Caco-2 (cell line): ENCODE results near the gene FREY1. TPM values are rescaled to one million over a fixed set of nuclear protein-coding genes. Genes with fewer than 3 reads are reported as not detected.

Experiments used
- Bru-seq: library from RNA; stranded (reverse); fragments of 400-500 nt; gene quantifications from one replicate; lab custom pipeline; 2021; lab: Mats Ljungman, UMichigan
- BruChase-seq, 2 experiments: library from RNA; stranded (reverse); fragments of 400-500 nt; gene quantifications; one replicate each; lab custom pipeline; 2021; lab: Mats Ljungman, UMichigan
- BruUV-seq: library from RNA; stranded (reverse); fragments of 400-500 nt; replicated peaks from 2 replicates; lab custom pipeline; 2021; lab: Mats Ljungman, UMichigan
- CTCF ChIA-PET: fragments of 300-600 bp; sonication (Branson Sonifier 250); formaldehyde crosslinking; loops from one replicate; lab custom pipeline; 2022; ENCODE audit warnings: antibody characterized with exemption; lab: Charles Lee
- POLR2A ChIA-PET: fragments of 300-600 bp; sonication (Branson Sonifier 250); formaldehyde crosslinking; loops from one replicate; lab custom pipeline; 2022; ENCODE audit warnings: antibody characterized with exemption; lab: Charles Lee
- DNase-seq, 2 experiments: peaks; one replicate each; pipeline versions ENCODE4 v3.0.0 to v3.0.0-alpha.2; 2020 to 2022
- H3K27me3 ChIP-seq: replicated peaks from 2 replicates; pipeline ENCODE4 v1.6.0; 2011; ENCODE audit warnings: low read length; ENCODE audit not compliant: control insufficient read depth, insufficient read depth
- H3K36me3 ChIP-seq: 2 replicates; pipeline ENCODE4 v1.5.1; 2011; ENCODE audit warnings: low read length; ENCODE audit not compliant: control insufficient read depth, insufficient read depth
- H3K4me1 ChIP-seq: fragments of 250-450 bp; sonication (Bioruptor Pico); 2 replicates; pipeline ENCODE4 v1.5.1; 2020; ENCODE audit warnings: mild to moderate bottlenecking
- H3K4me3 ChIP-seq: 2 replicates; pipeline ENCODE4 v1.5.1; 2011; ENCODE audit warnings: low read depth, mild to moderate bottlenecking, control low read depth, low read length
- H3K9me3 ChIP-seq: fragments of 250-450 bp; sonication (Bioruptor Pico); 2 replicates; pipeline ENCODE4 v1.5.1; 2020; ENCODE audit warnings: mild to moderate bottlenecking, moderate library complexity
- H3K27ac Mint-ChIP-seq: one replicate; pipeline ENCODE4 v1.8.0; 2022; ENCODE audit warnings: mixed read lengths; ENCODE audit not compliant: unreplicated experiment
- H3K27me3 Mint-ChIP-seq: one replicate; pipeline ENCODE4 v1.8.0; 2022; ENCODE audit warnings: mixed read lengths; ENCODE audit not compliant: insufficient read depth, unreplicated experiment
- H3K36me3 Mint-ChIP-seq: one replicate; pipeline ENCODE4 v1.8.0; 2022; ENCODE audit warnings: mild to moderate bottlenecking, mixed read lengths; ENCODE audit not compliant: insufficient read depth, unreplicated experiment
- H3K4me1 Mint-ChIP-seq: one replicate; pipeline ENCODE4 v1.8.0; 2022; ENCODE audit warnings: low read depth, mixed read lengths; ENCODE audit not compliant: unreplicated experiment
- H3K4me3 Mint-ChIP-seq: one replicate; pipeline ENCODE4 v1.8.0; 2022; ENCODE audit warnings: mild to moderate bottlenecking, moderate library complexity, mixed read lengths; ENCODE audit not compliant: unreplicated experiment
- H3K9me3 Mint-ChIP-seq: one replicate; pipeline ENCODE4 v1.8.0; 2022; ENCODE audit warnings: mixed read lengths; ENCODE audit not compliant: unreplicated experiment
- intact Hi-C: fragments of 100-400 bp; cut with micrococcal nuclease; formaldehyde crosslinking; loops from one replicate; pipeline ENCODE4 v1.10.0; 2022; ENCODE audit not compliant: unreplicated experiment
- long read RNA-seq: library from polyadenylated mRNA; stranded (forward); transcript quantifications from one replicate; pipeline ENCODE4 v2.0.0, GENCODE V29; 2022
- total RNA-seq: library from RNA; stranded (reverse); gene quantifications from 2 replicates; pipeline ENCODE4 v1.2.3, GENCODE V29; 2022
- TF ChIP-seq, protein P1 (sequence below), 2 experiments: fragments of 200-600 bp in 1 of 2; IDR thresholded peaks; 1 replicate in 1 of 2; 2 replicates in 1 of 2; pipeline versions ENCODE4 v1.5.1 to v1.8.0; 2011 to 2022; ENCODE audit warnings: antibody characterized with exemption in 1 of 2, control low read depth in 1 of 2, inconsistent platforms in 1 of 2, low read depth in 1 of 2, low read length in 1 of 2, mild to moderate bottlenecking in 1 of 2, moderate library complexity in 1 of 2; ENCODE audit not compliant: insufficient read depth in 1 of 2, severe bottlenecking in 1 of 2, unreplicated experiment in 1 of 2

The FREY1 gene, protein sequence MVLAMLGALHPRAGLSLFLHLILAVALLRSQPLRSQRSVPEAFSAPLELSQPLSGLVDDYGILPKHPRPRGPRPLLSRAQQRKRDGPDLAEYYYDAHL
- total RNA-seq (1.2 and 1.3 TPM in 2 replicates), Bru-seq, nascent RNA (percentile 35 among the genes with signal in this experiment), BruChase-seq, experiment 1, labeled RNA remaining after a 2-hour chase (percentile 52 among the genes with signal in this experiment), BruChase-seq, experiment 2, labeled RNA remaining after a 6-hour chase (percentile 49 among the genes with signal in this experiment)
- long read RNA-seq = 0 reads

DNA sequence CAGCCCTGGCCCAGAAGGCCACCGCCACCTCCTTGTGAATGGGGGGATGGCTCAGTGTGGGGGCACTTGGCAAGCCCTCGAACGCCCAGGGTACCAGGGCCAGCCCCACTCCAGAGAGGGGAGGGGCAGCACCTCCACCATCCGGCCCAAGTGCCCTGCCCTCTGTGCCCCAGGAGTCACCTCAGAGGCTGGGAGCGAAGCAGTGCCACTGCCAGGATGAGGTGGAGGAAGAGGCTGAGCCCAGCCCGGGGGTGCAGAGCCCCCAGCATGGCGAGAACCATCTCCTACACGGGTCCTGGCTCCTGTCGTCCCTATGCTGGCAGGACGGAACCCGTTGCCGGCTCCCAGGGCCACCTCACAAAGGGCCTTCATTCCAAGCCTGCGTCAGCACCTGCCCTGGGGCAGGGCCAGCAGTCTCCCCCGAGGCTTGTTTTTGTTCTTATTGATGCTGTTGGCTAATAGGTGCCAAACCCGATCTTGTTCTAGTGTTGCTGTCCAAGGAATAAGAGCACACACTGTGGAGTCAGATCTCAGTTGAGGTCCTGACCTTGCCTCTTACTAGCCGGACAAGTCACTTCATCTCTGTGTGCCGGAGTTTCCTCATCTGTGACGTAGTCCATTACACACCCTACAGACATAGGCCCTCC is at the start of gene FREY1:
TSS of gene FREY1 (minus strand) at position 307 of the 647 bp plus-strand sequence. CDS start at position 281, 26 bp downstream.
- DNase-seq = no peak
- TF ChIP-seq, protein P1, sequence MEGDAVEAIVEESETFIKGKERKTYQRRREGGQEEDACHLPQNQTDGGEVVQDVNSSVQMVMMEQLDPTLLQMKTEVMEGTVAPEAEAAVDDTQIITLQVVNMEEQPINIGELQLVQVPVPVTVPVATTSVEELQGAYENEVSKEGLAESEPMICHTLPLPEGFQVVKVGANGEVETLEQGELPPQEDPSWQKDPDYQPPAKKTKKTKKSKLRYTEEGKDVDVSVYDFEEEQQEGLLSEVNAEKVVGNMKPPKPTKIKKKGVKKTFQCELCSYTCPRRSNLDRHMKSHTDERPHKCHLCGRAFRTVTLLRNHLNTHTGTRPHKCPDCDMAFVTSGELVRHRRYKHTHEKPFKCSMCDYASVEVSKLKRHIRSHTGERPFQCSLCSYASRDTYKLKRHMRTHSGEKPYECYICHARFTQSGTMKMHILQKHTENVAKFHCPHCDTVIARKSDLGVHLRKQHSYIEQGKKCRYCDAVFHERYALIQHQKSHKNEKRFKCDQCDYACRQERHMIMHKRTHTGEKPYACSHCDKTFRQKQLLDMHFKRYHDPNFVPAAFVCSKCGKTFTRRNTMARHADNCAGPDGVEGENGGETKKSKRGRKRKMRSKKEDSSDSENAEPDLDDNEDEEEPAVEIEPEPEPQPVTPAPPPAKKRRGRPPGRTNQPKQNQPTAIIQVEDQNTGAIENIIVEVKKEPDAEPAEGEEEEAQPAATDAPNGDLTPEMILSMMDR (IDR thresholded peaks at IDR 0.05; ENCODE audit: insufficient read depth in 1 of 2, low read depth in 1 of 2, low read length in 1 of 2, severe bottlenecking in 1 of 2, unreplicated experiment in 1 of 2) = no peak
- intact Hi-C loops = no loop called here
- Mint-ChIP-seq H3K4me1 (no peaks in the 10 kb centered on the region), H3K4me3 (no peak within 1 kb of the TSS), H3K27ac (peak within 1 kb of the TSS; percentile 11), H3K36me3 (peaks cover 45% of the 10 kb centered on the region), H3K27me3 (no peaks in the 10 kb centered on the region), H3K9me3 (no peaks in the 10 kb centered on the region)
- CTCF ChIA-PET = no interaction called here
- no peaks in the 10 kb centered on the region for H3K9me3 ChIP-seq
- H3K36me3 ChIP-seq = no peaks in the 10 kb centered on the region; the same call in none of the 2 replicates
- no peak within 1 kb of the TSS for H3K4me3 ChIP-seq
- H3K4me1 ChIP-seq = no peaks in the 10 kb centered on the region; the same call in 1 of the 2 replicates
- POLR2A ChIA-PET = no interaction called here
- no TSS peak for BruUV-seq
- no peaks in the 10 kb centered on the region for H3K27me3 ChIP-seq

DNA sequence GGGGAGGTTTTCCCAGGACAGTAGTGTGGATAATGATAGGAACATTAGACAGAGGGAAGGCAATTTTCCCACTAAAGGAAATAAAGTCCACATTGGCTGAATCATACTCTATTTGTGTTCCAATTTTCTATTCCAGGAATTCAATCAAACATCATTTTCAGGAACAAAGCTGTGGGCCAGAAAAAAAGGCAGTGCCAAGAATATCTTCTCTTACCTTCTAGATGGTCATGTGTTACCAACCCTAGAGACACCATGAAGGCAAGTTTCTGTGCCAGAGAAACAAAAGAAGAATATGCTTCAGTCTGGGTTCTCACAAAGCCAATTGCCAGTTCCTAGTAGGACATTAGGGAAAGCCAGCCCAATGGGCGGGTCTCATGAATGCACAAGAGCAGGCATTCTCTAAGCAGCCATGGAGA is 42.9 kb upstream of the FREY1 start:
- H3K4me3 Mint-ChIP-seq = no peak overlapping the region
- POLR2A ChIA-PET = interaction anchor here (1.2 kb wide), 1 partner anchor 103 kb away, joined by 9 read pairs; no protein-coding TSS in a partner anchor

DNA sequence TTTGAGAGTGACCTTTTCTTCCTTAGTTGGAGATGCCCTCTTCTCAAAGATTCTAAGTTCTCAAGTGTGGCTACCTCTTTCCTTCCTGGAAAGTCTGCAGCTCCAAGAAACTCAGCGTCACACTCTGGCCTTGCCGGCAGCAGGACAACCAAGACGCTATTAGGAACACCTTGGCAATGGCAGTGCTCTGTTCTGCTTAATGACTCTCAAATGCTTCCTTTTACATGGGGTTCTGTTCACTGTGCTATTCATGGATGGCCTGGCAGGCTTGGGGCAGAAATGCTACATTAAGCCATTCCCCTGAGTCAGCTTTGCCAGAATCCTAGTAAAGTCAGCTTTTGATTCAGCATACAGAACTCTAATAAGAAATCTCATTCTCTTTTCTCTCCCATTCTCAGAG is 41.3 kb upstream of the FREY1 start:
- H3K4me3 ChIP-seq = no peak overlapping the region
- H3K27ac Mint-ChIP-seq = no peak overlapping the region
- ChIA-PET POLR2A (no interaction called here), CTCF (no interaction called here)
- H3K27me3 ChIP-seq = no peaks in the 10 kb centered on the region
- no peaks in the 10 kb centered on the region for H3K9me3 Mint-ChIP-seq
- no peaks in the 10 kb centered on the region for H3K4me1 ChIP-seq
- DNase-seq = no peak
- H3K27me3 Mint-ChIP-seq = no peaks in the 10 kb centered on the region
- TF ChIP-seq, protein P1 (IDR thresholded peaks at IDR 0.05; ENCODE audit: insufficient read depth in 1 of 2, low read depth in 1 of 2, low read length in 1 of 2, severe bottlenecking in 1 of 2, unreplicated experiment in 1 of 2) = no peak
- H3K4me3 Mint-ChIP-seq = no peak overlapping the region
- H3K4me1 Mint-ChIP-seq = no peaks in the 10 kb centered on the region
- intact Hi-C loops = no loop called here
- BruUV-seq = no TSS peak
- H3K9me3 ChIP-seq = no peaks in the 10 kb centered on the region
- no peaks in the 10 kb centered on the region for H3K36me3 Mint-ChIP-seq
- no peaks in the 10 kb centered on the region for H3K36me3 ChIP-seq

More for the DNA sequence above, 42.9 kb upstream of the FREY1 start:
- TF ChIP-seq, protein P1 (IDR thresholded peaks at IDR 0.05; ENCODE audit: insufficient read depth in 1 of 2, low read depth in 1 of 2, low read length in 1 of 2, severe bottlenecking in 1 of 2, unreplicated experiment in 1 of 2) = no peak
- Histone ChIP-seq H3K36me3 (no peaks in the 10 kb centered on the region), H3K9me3 (no peaks in the 10 kb centered on the region), H3K27me3 (no peaks in the 10 kb centered on the region), H3K4me3 (no peak overlapping the region), H3K4me1 (no peaks in the 10 kb centered on the region)
- no peak for DNase-seq
- H3K27me3 Mint-ChIP-seq = no peaks in the 10 kb centered on the region
- no peak overlapping the region for H3K27ac Mint-ChIP-seq
- no peaks in the 10 kb centered on the region for H3K4me1 Mint-ChIP-seq
- intact Hi-C loops = no loop called here
- no peaks in the 10 kb centered on the region for H3K9me3 Mint-ChIP-seq
- BruUV-seq = no TSS peak
- H3K36me3 Mint-ChIP-seq = no peaks in the 10 kb centered on the region
- CTCF ChIA-PET = interaction anchor here (1.4 kb wide), 1 partner anchor 15 kb away, joined by 5 read pairs; no protein-coding TSS in a partner anchor
